Vagina (tissue), 2 donors: Measurements from ENCODE around the gene PPM1N. TPM values are rescaled to one million over a fixed set of nuclear protein-coding genes. Genes with fewer than 3 reads are reported as not detected.
A peak's percentile ranks its signal among the peaks of the same experiment; 100 is the strongest.
"Not testable (repeated sequence)": the region's sequence is repeated elsewhere in the genome, so short reads cannot be mapped to it uniquely, and the experiment has no call there.

Source experiments
- DNase-seq, 2 donors: peaks; one replicate each; pipeline ENCODE4 v3.0.0-alpha.2; 2017; ENCODE audit errors: extremely low spot score in 2 of 2
- H3K27ac ChIP-seq: fragments of 200-600 bp; sonication (generic); one replicate; pipeline ENCODE4 v1.5.1; 2019
- H3K27me3 ChIP-seq: fragments of 200-600 bp; sonication (generic); one replicate; pipeline ENCODE4 v1.5.1; 2019
- H3K36me3 ChIP-seq, 2 donors: fragments of 200-600 bp; sonication (generic); one replicate each; pipeline ENCODE4 v1.5.1; 2017 to 2019
- H3K4me1 ChIP-seq: fragments of 200-600 bp; sonication (generic); one replicate; pipeline ENCODE4 v1.5.1; 2019
- H3K4me3 ChIP-seq, 2 donors: fragments of 200-600 bp; sonication (generic); 1 replicate in 1 of 2; 2 replicates in 1 of 2; pipeline ENCODE4 v1.5.1; 2016 to 2019
- H3K9me3 ChIP-seq: fragments of 200-600 bp; sonication (generic); one replicate; pipeline ENCODE4 v1.5.1; 2019
- CTCF ChIP-seq, 3 experiments: fragments of 450-650 bp in 2 of 3; fragments of 200-600 bp in 1 of 3; sonication (generic) in 1 of 3; IDR thresholded peaks; one replicate each; pipeline ENCODE4 v1.5.1; 2017 to 2019; ENCODE audit warnings: antibody characterized with exemption in 3 of 3, mild to moderate bottlenecking in 2 of 3, moderate library complexity in 2 of 3
- POLR2A ChIP-seq, 2 donors: fragments of 450-650 bp; IDR thresholded peaks; one replicate each; pipeline ENCODE4 v1.6.1; 2017; ENCODE audit warnings: antibody characterized with exemption in 2 of 2, mild to moderate bottlenecking in 2 of 2, moderate library complexity in 2 of 2
- POLR2AphosphoS5 ChIP-seq, 2 donors: sonication (generic); formaldehyde crosslinking; IDR thresholded peaks; one replicate each; pipeline ENCODE4 v1.9.0; 2017; ENCODE audit warnings: antibody characterized with exemption in 2 of 2, mild to moderate bottlenecking in 2 of 2, low read depth in 1 of 2; ENCODE audit not compliant: insufficient read depth in 1 of 2
- intact Hi-C: fragments of 100-400 bp; cut with DNase I; formaldehyde crosslinking; loops from one replicate; pipeline ENCODE4 v1.15.1; 2023
- total RNA-seq: library from RNA; depleted of rRNA; stranded (reverse); fragments of >200 nt; gene quantifications from one replicate; pipeline ENCODE4 v1.2.3, GENCODE V29; 2016

Gene PPM1N
- total RNA-seq, 1 donor from 2014 or later = 3.9 TPM

GRCh38 chr19:45507872-45508416 lies 9.7 kb downstream of the PPM1N start:
- Histone ChIP-seq H3K27ac (peak overlapping the region; percentile 93), H3K9me3 (no peaks in the 10 kb centered on the region), H3K4me1 (peaks cover 56% of the 10 kb centered on the region), H3K27me3 (no peaks in the 10 kb centered on the region), H3K4me3 (peak overlapping the region; percentile 97 to 100), H3K36me3 (no peaks in the 10 kb centered on the region)
- TF ChIP-seq POLR2A (IDR thresholded peaks at IDR 0.05) (no peak), CTCF (IDR thresholded peaks at IDR 0.05) (no peak), POLR2AphosphoS5 (IDR thresholded peaks at IDR 0.05; ENCODE audit: insufficient read depth in 1 of 2, low read depth in 1 of 2) (no peak)
- intact Hi-C loops = no loop called here
- DNase-seq = no peak

- Histone ChIP-seq H3K36me3 (no peaks in the 10 kb centered on the region), H3K4me3 (peak overlapping the region; percentile 97 to 100), H3K27me3 (no peaks in the 10 kb centered on the region), H3K27ac (peak overlapping the region; percentile 93), H3K4me1 (peaks cover 61% of the 10 kb centered on the region), H3K9me3 (no peaks in the 10 kb centered on the region)
- no peak for DNase-seq
- no peak for TF ChIP-seq POLR2A (IDR thresholded peaks at IDR 0.05)
- peak in 1 of 2 donors; percentile 11 for TF ChIP-seq POLR2AphosphoS5 (IDR thresholded peaks at IDR 0.05; ENCODE audit: insufficient read depth in 1 of 2, low read depth in 1 of 2)
- intact Hi-C loops = no loop called here
These were observed 10.2 kb downstream of the PPM1N start for GRCh38 chr19:45508417-45508860.

GRCh38 chr19:45508861-45509691 lies 10.8 kb downstream of the PPM1N start:
- Histone ChIP-seq H3K36me3 (no peaks in the 10 kb centered on the region), H3K4me3 (peak overlapping the region; percentile 97 to 100), H3K9me3 (no peaks in the 10 kb centered on the region), H3K27ac (peak overlapping the region; percentile 93), H3K27me3 (no peaks in the 10 kb centered on the region), H3K4me1 (peaks cover 68% of the 10 kb centered on the region)
- TF ChIP-seq CTCF (IDR thresholded peaks at IDR 0.05) = no peak
- TF ChIP-seq POLR2A (IDR thresholded peaks at IDR 0.05) = no peak
- TF ChIP-seq POLR2AphosphoS5 (IDR thresholded peaks at IDR 0.05; ENCODE audit: insufficient read depth in 1 of 2, low read depth in 1 of 2) = peak in 1 of 2 donors; percentile 42
- no peak for DNase-seq
- intact Hi-C loops = no loop called here

- DNase-seq = no peak
- Histone ChIP-seq H3K27ac (peak overlapping the region; percentile 93), H3K4me1 (peaks cover 74% of the 10 kb centered on the region), H3K36me3 (no peaks in the 10 kb centered on the region), H3K27me3 (no peaks in the 10 kb centered on the region), H3K9me3 (no peaks in the 10 kb centered on the region), H3K4me3 (peak overlapping the region; percentile 97 to 100)
- TF ChIP-seq POLR2A (IDR thresholded peaks at IDR 0.05) (no peak), POLR2AphosphoS5 (IDR thresholded peaks at IDR 0.05; ENCODE audit: insufficient read depth in 1 of 2, low read depth in 1 of 2) (no peak), CTCF (IDR thresholded peaks at IDR 0.05) (no peak)
- intact Hi-C loops = no loop called here
These were observed 11.4 kb downstream of the PPM1N start for GRCh38 chr19:45509692-45510015.

GRCh38 chr19:45510352-45510751 lies 12.1 kb downstream of the PPM1N start:
- Histone ChIP-seq H3K4me1 (peaks cover 80% of the 10 kb centered on the region), H3K27ac (peak overlapping the region; percentile 93)
- H3K4me3 ChIP-seq, H3K27me3 ChIP-seq, intact Hi-C loops, H3K36me3 ChIP-seq, H3K9me3 ChIP-seq, DNase-seq: not testable (repeated sequence)

GRCh38 chr19:45511074-45511473 lies 12.8 kb downstream of the PPM1N start:
- H3K27me3 ChIP-seq = no peaks in the 10 kb centered on the region
- intact Hi-C loops = no loop called here
- DNase-seq = no peak
- no peak overlapping the region for H3K4me3 ChIP-seq
- TF ChIP-seq CTCF (IDR thresholded peaks at IDR 0.05) (no peak), POLR2AphosphoS5 (IDR thresholded peaks at IDR 0.05; ENCODE audit: insufficient read depth in 1 of 2, low read depth in 1 of 2) (no peak), POLR2A (IDR thresholded peaks at IDR 0.05) (no peak)
- peaks cover 79% of the 10 kb centered on the region for H3K4me1 ChIP-seq
- H3K9me3 ChIP-seq = no peaks in the 10 kb centered on the region
- H3K36me3 ChIP-seq = no peaks in the 10 kb centered on the region
- no peak overlapping the region for H3K27ac ChIP-seq
